ENCODE data around the gene GMIP. TPM values are rescaled to one million over a fixed set of nuclear protein-coding genes. Genes with fewer than 3 reads are reported as not detected.

GMIP gene
- total RNA-seq, 4 donors from 2014 or later, result 10.1 to 14.4 (median 13.4) TPM

DNA sequence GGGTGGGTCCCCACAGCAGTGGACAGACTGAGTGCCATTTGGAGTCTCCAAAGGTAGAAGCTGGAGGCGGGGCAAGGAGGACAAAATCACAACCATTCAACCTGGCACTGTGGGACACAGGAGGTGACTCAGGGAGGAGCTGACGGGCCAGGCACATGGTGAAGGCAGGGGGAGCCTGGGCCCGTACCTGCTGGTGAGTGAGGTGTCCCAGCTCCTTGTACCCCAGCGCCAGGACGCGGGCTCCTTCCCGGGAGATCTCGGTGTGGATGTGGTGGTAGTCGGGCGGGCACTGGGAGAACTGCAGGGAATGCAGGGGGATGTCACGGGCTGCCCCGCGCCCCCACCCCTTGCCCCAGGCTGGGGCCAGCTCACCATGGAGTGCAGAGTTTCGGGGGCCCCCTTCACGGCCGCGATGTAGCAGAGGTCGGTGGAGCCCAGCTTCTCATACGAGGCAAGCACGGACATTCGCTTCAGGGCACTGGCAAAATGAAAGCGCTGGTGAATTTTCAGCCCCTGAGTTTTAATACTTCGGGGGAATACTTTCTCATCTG is 10.2 kb upstream of the GMIP start:
- no peaks in the 10 kb centered on the region for H3K4me1 ChIP-seq
- TF ChIP-seq, protein P1, sequence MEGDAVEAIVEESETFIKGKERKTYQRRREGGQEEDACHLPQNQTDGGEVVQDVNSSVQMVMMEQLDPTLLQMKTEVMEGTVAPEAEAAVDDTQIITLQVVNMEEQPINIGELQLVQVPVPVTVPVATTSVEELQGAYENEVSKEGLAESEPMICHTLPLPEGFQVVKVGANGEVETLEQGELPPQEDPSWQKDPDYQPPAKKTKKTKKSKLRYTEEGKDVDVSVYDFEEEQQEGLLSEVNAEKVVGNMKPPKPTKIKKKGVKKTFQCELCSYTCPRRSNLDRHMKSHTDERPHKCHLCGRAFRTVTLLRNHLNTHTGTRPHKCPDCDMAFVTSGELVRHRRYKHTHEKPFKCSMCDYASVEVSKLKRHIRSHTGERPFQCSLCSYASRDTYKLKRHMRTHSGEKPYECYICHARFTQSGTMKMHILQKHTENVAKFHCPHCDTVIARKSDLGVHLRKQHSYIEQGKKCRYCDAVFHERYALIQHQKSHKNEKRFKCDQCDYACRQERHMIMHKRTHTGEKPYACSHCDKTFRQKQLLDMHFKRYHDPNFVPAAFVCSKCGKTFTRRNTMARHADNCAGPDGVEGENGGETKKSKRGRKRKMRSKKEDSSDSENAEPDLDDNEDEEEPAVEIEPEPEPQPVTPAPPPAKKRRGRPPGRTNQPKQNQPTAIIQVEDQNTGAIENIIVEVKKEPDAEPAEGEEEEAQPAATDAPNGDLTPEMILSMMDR (IDR thresholded peaks at IDR 0.05), result no peak
- TF ChIP-seq EP300 (IDR thresholded peaks at IDR 0.05), result no peak
- no peak for TF ChIP-seq POLR2AphosphoS5 (IDR thresholded peaks at IDR 0.05)
- TF ChIP-seq POLR2A (IDR thresholded peaks at IDR 0.05), result no peak
- H3K27me3 ChIP-seq, result no peaks in the 10 kb centered on the region
- no peak overlapping the region for H3K4me3 ChIP-seq
- DNase-seq (ENCODE audit: low spot score in 2 of 2), result peak in 1 of 2 donors; percentile 54
- H3K9me3 ChIP-seq, result no peaks in the 10 kb centered on the region
- no peak overlapping the region for H3K27ac ChIP-seq
- peaks cover 97% of the 10 kb centered on the region for H3K36me3 ChIP-seq
- WGBS, result 93% methylated on average over 19 of the region's 23 CpGs

DNA sequence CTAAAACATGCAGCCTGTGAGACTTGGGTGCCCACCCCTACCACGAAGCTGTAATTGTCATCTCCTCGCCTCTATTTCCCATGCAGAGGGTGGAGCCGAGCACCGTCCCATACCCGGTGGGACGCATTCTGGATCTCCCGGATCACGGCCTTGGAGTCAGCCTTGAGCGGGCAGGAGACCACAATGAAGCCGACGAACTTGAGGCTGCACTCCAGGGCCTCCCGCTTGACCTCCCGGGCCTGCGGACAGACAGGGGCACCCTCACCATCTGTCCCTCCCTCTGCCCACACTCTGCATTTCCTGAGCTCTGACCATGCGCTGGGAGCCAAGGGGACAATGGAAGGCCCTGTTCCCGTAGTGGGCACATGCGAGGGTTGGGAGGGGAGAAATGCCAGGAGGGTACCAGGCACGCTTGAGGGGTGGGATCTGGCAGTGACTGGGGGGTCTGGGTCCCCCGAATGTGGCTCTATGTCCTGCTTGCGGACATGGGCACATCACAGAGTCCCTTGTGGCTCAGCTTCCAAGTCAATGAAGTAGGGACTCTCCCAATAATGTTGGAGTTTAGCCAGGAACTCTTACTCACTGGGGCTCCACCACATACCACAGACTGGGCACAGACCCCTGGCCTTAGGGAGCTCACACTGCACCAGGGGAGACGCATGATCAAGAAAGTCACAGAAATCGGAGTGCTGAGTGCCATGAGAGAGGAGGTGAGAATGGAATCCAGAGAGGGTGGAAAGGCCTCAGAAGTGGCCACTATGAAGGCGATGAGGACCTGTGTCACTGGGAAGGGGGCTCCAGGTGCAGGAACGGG is 9.2 kb upstream of the GMIP start:
- Histone ChIP-seq H3K9me3 (no peaks in the 10 kb centered on the region), H3K36me3 (peaks cover 92% of the 10 kb centered on the region), H3K4me3 (no peak overlapping the region), H3K27me3 (no peaks in the 10 kb centered on the region), H3K4me1 (no peaks in the 10 kb centered on the region), H3K27ac (no peak overlapping the region)
- TF ChIP-seq POLR2AphosphoS5 (IDR thresholded peaks at IDR 0.05) (no peak), EP300 (IDR thresholded peaks at IDR 0.05) (no peak), POLR2A (IDR thresholded peaks at IDR 0.05) (no peak)
- TF ChIP-seq, protein P1 (IDR thresholded peaks at IDR 0.05), result no peak
- 90% methylated on average over 21 of the region's 24 CpGs for WGBS
- peak in 1 of 2 donors; percentile 60 for DNase-seq (ENCODE audit: low spot score in 2 of 2)

DNA sequence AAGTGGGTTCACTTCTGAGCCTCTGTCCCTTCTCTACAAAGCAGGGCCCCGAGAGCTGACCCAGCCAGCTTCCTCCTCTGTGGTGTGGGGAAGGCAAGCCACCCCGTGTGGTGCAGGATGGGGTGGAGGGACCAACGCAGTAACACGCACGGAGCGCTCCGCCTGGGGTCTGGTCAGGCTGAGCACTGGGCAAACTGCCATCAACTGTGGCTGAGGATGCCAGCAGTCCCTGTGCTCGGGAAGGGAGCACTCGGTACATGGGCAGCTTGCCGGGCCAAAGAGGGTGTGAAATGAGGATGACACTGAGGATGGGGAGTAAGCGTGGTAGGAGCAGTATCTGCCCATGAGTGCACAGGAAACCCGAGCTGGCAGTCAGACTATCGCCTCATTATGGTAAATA is 7.6 kb upstream of the GMIP start:
- no peak overlapping the region for H3K27ac ChIP-seq
- TF ChIP-seq POLR2A (IDR thresholded peaks at IDR 0.05), result no peak
- TF ChIP-seq, protein P1 (IDR thresholded peaks at IDR 0.05), result no peak
- TF ChIP-seq POLR2AphosphoS5 (IDR thresholded peaks at IDR 0.05), result no peak
- no peak for TF ChIP-seq EP300 (IDR thresholded peaks at IDR 0.05)
- WGBS, result 74% methylated on average over 9 of the region's 13 CpGs
- H3K36me3 ChIP-seq, result peaks cover 92% of the 10 kb centered on the region
- H3K4me3 ChIP-seq, result no peak overlapping the region
- no peaks in the 10 kb centered on the region for H3K9me3 ChIP-seq
- no peaks in the 10 kb centered on the region for H3K4me1 ChIP-seq
- H3K27me3 ChIP-seq, result no peaks in the 10 kb centered on the region
- DNase-seq (ENCODE audit: low spot score in 2 of 2), result no peak

DNA sequence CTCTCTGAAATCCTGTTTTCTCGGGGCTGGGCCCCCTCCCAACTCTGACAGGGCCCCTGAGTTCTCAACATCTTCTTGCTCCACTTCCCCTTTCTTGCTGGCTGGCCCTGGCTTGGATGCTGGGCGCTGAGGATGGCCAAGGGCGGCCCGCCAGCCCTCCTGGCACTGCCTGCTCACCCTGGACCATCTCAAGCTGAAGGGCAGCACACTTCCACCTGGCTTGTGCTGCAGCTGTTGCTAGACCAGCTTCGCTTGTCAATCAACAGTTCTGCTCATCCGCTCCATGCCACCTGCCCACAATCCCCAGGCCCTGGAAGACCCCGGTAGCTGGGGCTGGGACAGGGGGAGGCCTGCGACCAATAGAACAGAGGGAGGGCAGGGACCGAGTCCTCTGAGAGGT is 6.9 kb upstream of the GMIP start:
- no peak for TF ChIP-seq EP300 (IDR thresholded peaks at IDR 0.05)
- TF ChIP-seq POLR2A (IDR thresholded peaks at IDR 0.05), result no peak
- TF ChIP-seq, protein P1 (IDR thresholded peaks at IDR 0.05), result no peak
- TF ChIP-seq POLR2AphosphoS5 (IDR thresholded peaks at IDR 0.05), result no peak
- Histone ChIP-seq H3K4me3 (no peak overlapping the region), H3K36me3 (peaks cover 92% of the 10 kb centered on the region), H3K27me3 (no peaks in the 10 kb centered on the region), H3K4me1 (no peaks in the 10 kb centered on the region), H3K9me3 (no peaks in the 10 kb centered on the region), H3K27ac (no peak overlapping the region)
- no peak for DNase-seq (ENCODE audit: low spot score in 2 of 2)
- WGBS, result 98% methylated on average over 9 of the region's 9 CpGs

DNA sequence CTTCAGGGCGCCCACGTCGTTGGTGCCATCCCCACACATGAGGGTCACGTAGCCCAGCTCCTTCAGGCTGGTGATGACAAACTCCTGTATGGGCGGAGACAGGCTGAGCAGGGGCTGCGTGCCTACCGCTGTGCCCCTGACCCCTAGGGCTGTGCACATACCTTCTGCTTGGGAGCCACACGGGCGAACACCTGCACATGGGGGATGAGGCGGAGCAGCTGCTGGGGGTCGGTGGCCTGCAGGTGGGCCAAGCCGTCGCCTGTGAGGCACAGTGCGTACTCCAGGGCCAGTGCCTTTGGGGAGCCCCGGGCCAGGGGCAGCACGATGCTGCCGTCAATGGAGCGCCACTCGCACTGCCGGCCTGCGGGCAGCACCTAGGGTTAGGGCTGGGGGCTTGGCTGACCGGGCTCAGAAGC is 6.1 kb upstream of the GMIP start:
- TF ChIP-seq POLR2AphosphoS5 (IDR thresholded peaks at IDR 0.05) (no peak), EP300 (IDR thresholded peaks at IDR 0.05) (no peak), POLR2A (IDR thresholded peaks at IDR 0.05) (no peak)
- TF ChIP-seq, protein P1 (IDR thresholded peaks at IDR 0.05), result no peak
- Histone ChIP-seq H3K36me3 (peaks cover 90% of the 10 kb centered on the region), H3K4me3 (no peak overlapping the region), H3K27me3 (no peaks in the 10 kb centered on the region), H3K9me3 (no peaks in the 10 kb centered on the region), H3K4me1 (no peaks in the 10 kb centered on the region), H3K27ac (no peak overlapping the region)
- peak in 1 of 2 donors; percentile 52 for DNase-seq (ENCODE audit: low spot score in 2 of 2)
- WGBS, result 96% methylated on average over 15 of the region's 22 CpGs
